ENCODE measurements around the gene GNG13. TPM values are rescaled to one million over a fixed set of nuclear protein-coding genes. Genes with fewer than 3 reads are reported as not detected.

GNG13 gene
- total RNA-seq, 1 experiment from 2014 or later = not detected

- peaks cover 5% of the 10 kb centered on the region for H3K79me2 ChIP-seq (ENCODE audit: low read length)
- no peak for DNase-seq
- no peak overlapping the region for H3K9ac ChIP-seq (ENCODE audit: low read length)
- H3K27me3 ChIP-seq (ENCODE audit: low read length) = no peaks in the 10 kb centered on the region
- H3K9me3 ChIP-seq (ENCODE audit: low read length) = no peaks in the 10 kb centered on the region
- no peak overlapping the region for H3K27ac ChIP-seq (ENCODE audit: low read length)
- ChIA-PET POLR2A (ENCODE audit: unreplicated experiment) (no interaction called here), CTCF (no interaction called here)
- H3K9me2 ChIP-seq (replicated peaks; ENCODE audit: low read length) = no peaks in the 10 kb centered on the region
- H3F3A ChIP-seq (ENCODE audit: low read length, unreplicated experiment) = no peaks in the 10 kb centered on the region
- intact Hi-C loops (cut with micrococcal nuclease) = no loop called here
- no peaks in the 10 kb centered on the region for H3K36me3 ChIP-seq (ENCODE audit: low read depth, low read length)
- H3K4me3 ChIP-seq (ENCODE audit: low read length) = no peak overlapping the region
- TF ChIP-seq EZH2phosphoT487 (IDR thresholded peaks at IDR 0.05; ENCODE audit: borderline replicate concordance, low read length) (no peak), CTCF (conservative IDR thresholded peaks at IDR 0.05; ENCODE audit: low read depth, low read length) (no peak), EZH2 (IDR thresholded peaks at IDR 0.05; ENCODE audit: low read length, unreplicated experiment) (no peak)
- H4K20me1 ChIP-seq (ENCODE audit: low read length) = no peaks in the 10 kb centered on the region
- H2AFZ ChIP-seq (ENCODE audit: low read length) = no peak overlapping the region
- no TSS peak for BruUV-seq (replicated peaks)
- ATAC-seq = no peak
- no peak overlapping the region for H3K4me2 ChIP-seq (ENCODE audit: low read length)
- peaks cover 3% of the 10 kb centered on the region; the same call in 1 of the 2 replicates for H3K4me1 ChIP-seq (ENCODE audit: insufficient read depth, low read length)
Observed at GRCh38 chr16:804193-805048, 3.9 kb upstream of the GNG13 start.

- H3K4me3 ChIP-seq (ENCODE audit: low read length) = no peak overlapping the region
- peaks cover 5% of the 10 kb centered on the region for H3K79me2 ChIP-seq (ENCODE audit: low read length)
- intact Hi-C loops (cut with micrococcal nuclease) = no loop called here
- no peak overlapping the region for H3K27ac ChIP-seq (ENCODE audit: low read length)
- no peak overlapping the region for H2AFZ ChIP-seq (ENCODE audit: low read length)
- no peaks in the 10 kb centered on the region for H3K9me3 ChIP-seq (ENCODE audit: low read length)
- no peaks in the 10 kb centered on the region for H3K36me3 ChIP-seq (ENCODE audit: low read depth, low read length)
- no peak overlapping the region for H3K9ac ChIP-seq (ENCODE audit: low read length)
- CTCF ChIA-PET = no interaction called here
- BruUV-seq (replicated peaks) = no TSS peak
- DNase-seq (no peak), ATAC-seq (no peak)
- POLR2A ChIA-PET (ENCODE audit: unreplicated experiment) = interaction anchor here (0.6 kb wide), 1 partner anchor 28 kb away, joined by 7 read pairs; no protein-coding TSS in a partner anchor
- H4K20me1 ChIP-seq (ENCODE audit: low read length) = no peaks in the 10 kb centered on the region
- peaks cover 3% of the 10 kb centered on the region; the same call in 1 of the 2 replicates for H3K4me1 ChIP-seq (ENCODE audit: insufficient read depth, low read length)
- no peak overlapping the region for H3K4me2 ChIP-seq (ENCODE audit: low read length)
- no peak for TF ChIP-seq CTCF (conservative IDR thresholded peaks at IDR 0.05; ENCODE audit: low read depth, low read length)
- TF ChIP-seq EZH2phosphoT487 (IDR thresholded peaks at IDR 0.05; ENCODE audit: borderline replicate concordance, low read length) = no peak
- TF ChIP-seq EZH2 (IDR thresholded peaks at IDR 0.05; ENCODE audit: low read length, unreplicated experiment) = no peak
- no peaks in the 10 kb centered on the region for H3K9me2 ChIP-seq (replicated peaks; ENCODE audit: low read length)
- H3F3A ChIP-seq (ENCODE audit: low read length, unreplicated experiment) = no peaks in the 10 kb centered on the region
- H3K27me3 ChIP-seq (ENCODE audit: low read length) = no peaks in the 10 kb centered on the region
Observed at GRCh38 chr16:803754-804080, 3.2 kb upstream of the GNG13 start.

All from PC-3 (cell line).